DLD1 (cell line): ENCODE measurements around the gene HSPG2.
"Not testable (repeated sequence)": the region's sequence is repeated elsewhere in the genome, so short reads cannot be mapped to it uniquely, and the experiment has no call there.

Source experiments
- in situ Hi-C: cut with HindIII; loops from 2 replicates; pipeline ENCODE4 v1.10.0; 2017; ENCODE audit warnings: low sequenced_read_pairs

The HSPG2 gene

DNA sequence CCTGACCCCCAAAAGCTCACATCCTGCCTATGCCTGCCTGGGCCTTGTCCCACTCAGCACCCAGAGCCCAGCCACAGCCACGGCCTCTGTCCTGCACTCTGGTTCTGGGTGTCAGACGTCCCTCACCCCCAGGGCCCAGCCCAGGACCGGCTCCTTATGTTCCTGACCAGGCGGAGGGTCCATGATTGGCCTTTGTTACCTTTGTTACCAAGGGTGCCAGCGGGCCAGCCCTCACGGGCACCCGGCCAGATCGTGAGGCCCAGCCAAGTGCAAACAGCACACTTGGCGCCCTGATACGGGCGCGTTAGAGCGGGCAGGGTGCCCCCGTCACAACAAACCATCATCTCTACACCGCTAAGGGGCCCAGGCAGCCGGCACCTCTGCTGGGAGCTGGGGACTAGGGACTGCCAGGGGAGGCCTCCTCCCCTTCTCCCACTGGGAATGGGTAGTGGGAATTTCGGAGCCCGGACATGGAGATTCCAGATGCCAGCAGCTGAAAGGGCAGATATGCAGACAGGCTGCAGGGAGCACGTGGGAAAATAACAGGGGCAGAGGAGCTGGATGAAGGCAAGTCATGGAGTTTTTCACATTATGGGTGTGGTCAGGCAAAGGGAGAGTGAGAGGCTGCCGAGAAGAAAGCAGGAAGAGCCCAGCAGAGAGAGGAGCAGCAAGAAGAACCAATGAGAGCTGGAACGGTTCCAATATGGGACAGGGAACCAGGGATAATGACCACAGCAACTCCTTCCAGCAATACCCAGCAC, 22.1 kb downstream of the HSPG2 start:
- in situ Hi-C loops = no loop called here

GRCh38 chr1:21914450-21914849, 22.7 kb downstream of the HSPG2 start:
- in situ Hi-C loops = no loop called here

- in situ Hi-C loops = no loop called here
These were observed 23.3 kb downstream of the HSPG2 start for GRCh38 chr1:21913763-21914162.

- in situ Hi-C loops = no loop called here
These were observed 23.9 kb downstream of the HSPG2 start for GRCh38 chr1:21913258-21913657.

- in situ Hi-C loops = no loop called here
These were observed 24.9 kb downstream of the HSPG2 start for GRCh38 chr1:21912038-21912758.

- in situ Hi-C loops = no loop called here
These were observed 25.7 kb downstream of the HSPG2 start for GRCh38 chr1:21911205-21912001.

GRCh38 chr1:21910558-21911204, 26.4 kb downstream of the HSPG2 start:
- in situ Hi-C loops = no loop called here

DNA sequence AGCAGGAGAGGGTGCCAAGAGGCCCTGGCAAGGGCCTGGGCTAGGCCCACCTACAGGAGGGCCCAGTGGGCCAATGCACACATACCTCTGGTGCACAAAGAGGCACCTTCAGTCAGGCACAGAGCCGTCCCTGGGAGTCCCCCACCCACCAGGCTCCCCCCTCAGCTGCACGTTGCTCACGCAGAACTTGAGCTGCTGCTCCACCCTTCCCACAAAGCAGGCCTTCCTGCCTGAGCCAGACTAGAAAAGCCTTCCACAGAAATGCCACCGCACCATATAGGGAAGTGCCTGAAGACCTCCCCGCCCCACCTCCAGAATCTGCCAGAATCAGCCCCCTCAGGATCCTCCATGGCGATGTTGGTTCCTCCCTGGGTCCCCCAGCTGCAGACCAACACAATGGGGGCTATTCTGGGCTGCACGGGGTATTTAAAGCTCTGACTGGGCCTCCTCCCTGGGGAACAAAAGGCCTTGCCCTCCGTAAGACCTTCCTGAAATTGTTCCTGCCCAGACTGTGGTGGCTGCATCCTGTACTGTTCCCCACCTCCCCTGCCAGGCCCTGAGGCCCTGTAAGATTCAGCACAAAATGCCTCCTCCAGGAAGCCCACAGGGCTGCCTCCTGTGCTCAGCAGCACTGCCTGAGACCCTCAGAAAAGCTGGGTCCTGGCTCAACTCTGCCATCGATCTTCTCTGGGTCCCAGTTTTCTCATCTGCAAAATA, 27.2 kb downstream of the HSPG2 start:
- in situ Hi-C loops = no loop called here

GRCh38 chr1:21909286-21909759, 27.8 kb downstream of the HSPG2 start:
- in situ Hi-C loops = no loop called here

DNA sequence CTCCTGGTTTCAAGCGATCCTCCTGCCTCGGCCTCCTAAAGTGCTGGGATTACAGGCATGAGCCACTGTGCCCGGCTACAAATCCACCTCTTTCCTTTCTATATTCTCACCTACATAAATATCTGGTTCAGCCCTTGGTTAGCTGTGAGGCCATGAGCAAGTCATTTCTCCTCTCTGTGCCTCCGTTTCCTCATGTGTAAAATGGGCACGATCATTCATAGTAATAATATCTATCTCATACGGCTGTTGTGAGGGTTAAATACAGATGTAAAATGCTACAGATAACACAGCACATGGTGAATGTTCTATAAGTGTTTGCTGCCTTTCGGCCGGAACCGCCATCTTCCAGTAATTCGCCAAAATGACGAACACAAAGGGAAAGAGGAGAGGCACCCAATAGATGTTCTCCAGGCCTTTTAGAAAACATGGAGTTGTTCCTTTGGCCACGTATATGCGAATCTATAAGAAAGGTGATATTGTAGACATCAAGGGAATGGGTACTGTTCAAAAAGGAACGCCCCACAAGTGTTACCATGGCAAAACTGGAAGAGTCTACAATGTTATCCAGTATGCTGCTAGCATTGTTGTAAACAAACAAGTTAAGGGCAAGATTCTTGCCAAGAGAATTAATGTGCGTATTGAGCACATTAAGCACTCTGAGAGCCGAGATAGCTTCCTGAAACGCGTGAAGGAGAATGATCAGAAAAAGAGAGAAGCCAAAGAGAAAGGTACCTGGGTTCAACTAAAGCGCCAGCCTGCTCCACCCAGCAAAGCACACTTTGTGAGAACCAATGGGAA, 29.2 kb downstream of the HSPG2 start:
- in situ Hi-C loops = not testable (repeated sequence)

DNA sequence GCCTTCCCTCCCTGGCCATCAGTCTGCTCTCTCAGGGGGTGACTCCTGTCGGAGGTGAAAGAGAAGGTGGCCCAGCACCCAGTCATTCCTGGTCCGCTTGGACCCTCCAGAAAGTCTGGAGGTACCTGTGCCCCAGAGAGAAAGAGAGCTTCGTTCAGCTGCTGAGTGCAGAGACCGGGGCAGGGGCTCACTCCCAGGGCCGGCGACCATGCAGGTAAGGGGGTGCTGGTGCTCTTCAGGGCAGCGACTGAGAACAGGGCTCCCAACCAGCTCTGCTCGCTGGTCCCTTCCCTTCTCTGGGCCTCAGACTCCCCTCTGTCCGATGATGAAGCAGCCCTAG, 30.1 kb downstream of the HSPG2 start:
- in situ Hi-C loops = no loop called here

DNA sequence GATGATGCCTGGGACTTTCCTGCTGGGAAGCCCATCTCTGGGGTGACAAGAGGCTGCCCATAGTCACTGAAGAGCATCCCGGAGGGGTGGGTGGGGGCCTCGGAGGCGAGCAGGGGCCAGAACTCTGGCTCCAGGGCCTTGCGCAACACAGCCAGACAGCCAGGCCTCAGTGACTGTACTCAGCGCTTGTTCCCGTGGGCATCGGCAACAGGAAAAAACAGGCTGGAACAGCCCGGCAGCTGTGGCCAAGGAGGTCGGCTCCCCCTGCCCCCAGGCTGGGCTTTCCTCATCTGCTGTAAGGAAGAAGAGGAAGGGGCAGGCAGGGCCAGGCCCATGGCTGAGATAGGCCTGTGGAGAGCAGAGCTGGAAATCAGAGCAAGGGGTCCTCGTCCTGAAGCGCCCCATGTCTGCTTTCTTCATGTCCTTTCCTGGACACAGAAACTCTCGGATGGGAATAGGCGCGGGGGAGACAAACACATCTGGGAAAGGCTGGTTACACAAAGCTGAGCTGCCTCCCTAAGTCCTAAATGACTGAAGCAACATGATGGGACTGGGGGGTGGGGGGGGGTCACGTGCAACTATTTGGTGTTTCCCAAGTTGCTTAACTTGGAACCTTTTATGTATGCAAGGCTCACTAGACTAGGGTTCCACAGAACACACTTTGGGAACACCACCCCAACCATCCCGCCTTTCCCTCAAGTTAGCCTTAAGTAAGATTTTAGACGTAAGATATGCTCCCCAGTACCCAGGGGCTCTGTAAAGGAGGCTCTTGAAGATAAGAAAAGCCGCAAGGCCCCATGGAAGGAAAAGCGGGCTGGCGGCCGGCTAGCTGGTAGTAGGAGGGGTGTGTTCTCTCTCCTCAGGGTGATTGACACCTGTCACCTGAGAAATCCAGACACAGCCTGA, 30.7 kb downstream of the HSPG2 start:
- in situ Hi-C loops = no loop called here

DNA sequence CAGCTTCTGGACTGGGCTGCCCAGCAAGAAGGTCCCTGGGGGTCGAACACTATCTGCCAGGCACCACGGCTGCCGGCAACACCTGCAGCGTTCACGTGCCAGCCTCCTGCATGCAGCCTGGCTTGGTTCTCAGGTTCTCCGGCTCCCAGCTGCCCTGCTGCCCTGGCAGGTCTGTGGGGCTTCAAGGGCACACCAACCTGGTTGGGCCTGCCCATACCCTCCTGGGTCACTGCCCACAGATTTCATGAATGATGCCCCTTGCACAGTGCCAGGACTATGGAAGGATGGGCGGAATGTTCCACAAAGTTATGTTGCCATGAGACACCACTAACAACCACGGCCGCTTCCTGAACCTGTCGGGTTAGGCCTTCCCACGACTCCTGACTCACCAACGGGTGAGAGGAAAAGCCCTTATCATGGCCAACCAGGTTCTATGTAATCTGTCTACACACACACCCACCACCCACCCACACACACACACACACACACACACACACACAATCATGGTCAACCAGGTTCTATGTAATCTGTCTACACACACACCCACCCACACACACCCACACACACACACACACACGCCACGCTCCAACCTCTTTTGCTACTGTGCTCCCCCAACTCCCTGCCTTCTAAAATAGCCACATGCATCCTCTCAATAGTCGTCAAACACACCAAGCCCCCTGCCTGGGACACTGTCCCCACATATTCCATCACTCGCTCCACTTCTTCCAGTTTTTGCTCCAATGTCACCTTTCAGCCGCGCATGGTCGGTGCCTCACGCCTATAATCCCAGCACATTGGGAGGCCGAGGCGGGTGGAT, 32.2 kb downstream of the HSPG2 start:
- in situ Hi-C loops = no loop called here

DNA sequence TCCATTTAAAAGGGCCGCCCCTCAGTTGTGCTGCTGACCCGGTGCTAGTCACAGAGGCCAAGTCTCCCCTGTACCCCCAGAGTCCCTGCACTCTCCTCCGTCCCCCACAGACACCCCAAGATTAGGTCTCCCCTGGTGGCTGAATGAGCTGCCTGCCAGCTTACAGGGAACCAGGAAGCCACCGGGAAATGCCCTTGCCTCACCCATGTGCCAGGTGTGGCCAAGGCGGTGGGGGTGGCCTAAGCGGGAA, 32.7 kb downstream of the HSPG2 start:
- in situ Hi-C loops = no loop called here

GRCh38 chr1:21903638-21904453, 33.3 kb downstream of the HSPG2 start:
- in situ Hi-C loops = no loop called here

DNA sequence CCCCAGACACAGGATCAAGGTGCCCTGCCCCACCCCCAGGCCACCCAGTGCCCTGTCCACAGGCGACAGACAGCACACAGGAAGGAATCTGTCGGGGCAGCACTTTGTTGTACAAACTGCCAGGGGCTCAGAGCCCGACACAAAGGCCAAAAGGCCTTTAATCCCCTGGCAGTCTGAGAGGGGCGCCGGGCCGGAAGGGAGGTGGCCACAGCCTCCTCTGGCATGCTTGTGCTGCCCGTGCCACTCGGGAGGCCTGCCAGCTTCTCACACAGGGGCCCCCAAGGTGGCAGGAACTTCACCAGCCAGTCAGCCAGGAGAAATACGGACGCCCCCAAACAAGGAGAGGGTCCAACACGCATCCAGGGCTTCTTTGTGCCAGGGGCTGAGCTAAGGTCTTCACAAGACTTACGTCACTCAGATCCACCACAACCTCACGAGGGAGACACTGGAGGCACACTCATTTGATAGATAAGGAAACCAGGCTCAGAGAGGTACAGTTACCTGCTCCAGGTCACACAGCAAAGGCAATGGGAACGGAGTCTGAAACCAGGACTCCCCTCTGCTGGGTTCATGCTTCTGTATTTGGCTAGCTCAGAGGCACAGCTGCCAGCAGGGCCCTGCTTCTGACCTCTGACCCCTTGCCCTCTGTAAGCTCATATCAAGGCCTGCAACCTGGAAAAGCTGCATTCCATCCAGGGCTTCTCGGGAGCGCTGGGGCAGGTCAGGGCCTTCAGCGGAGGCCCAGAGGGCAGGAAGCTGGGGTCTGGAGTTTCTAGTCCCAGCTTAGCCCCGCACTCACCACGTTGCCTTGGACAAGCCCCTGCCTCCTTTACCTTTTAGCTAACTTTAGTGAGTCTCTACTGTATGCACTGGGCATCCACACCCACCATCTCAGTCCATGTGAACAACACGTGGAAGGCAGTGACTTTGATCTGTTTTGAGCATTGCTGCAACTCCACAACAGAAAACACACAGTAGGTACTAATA, 34.8 kb downstream of the HSPG2 start:
- in situ Hi-C loops = no loop called here
